Measurements from ENCODE around the gene PIEZO2.

PIEZO2 gene

GRCh38 chr18:11153097-11153496, 3.7 kb upstream of the PIEZO2 start:
- no peak overlapping the region for H3K4me3 ChIP-seq (ENCODE audit: low read depth, low read length)
- TF ChIP-seq CTCF (IDR thresholded peaks at IDR 0.05; ENCODE audit: low read depth, low read length, missing control alignments), result no peak
- in situ Hi-C loops (cut with HindIII; ENCODE audit: low sequenced_read_pairs), result loop anchor here (5.0 kb wide), 2 partner anchors 106 to 301 kb away; no protein-coding TSS in a partner anchor
- no peak for DNase-seq (ENCODE audit: low read depth)

GRCh38 chr18:11150271-11150615, 874 bp upstream of the PIEZO2 start:
- in situ Hi-C loops (cut with HindIII; ENCODE audit: low sequenced_read_pairs), result loop anchor here (5.0 kb wide), 2 partner anchors 103 to 298 kb away; no protein-coding TSS in a partner anchor

GRCh38 chr18:11148680-11149440, 509 bp downstream of the PIEZO2 start:
- peak overlapping the region; percentile 45 for H3K4me3 ChIP-seq (ENCODE audit: low read depth, low read length)
- in situ Hi-C loops (cut with HindIII; ENCODE audit: low sequenced_read_pairs), result no loop called here
- DNase-seq (ENCODE audit: low read depth), result no peak

More at GRCh38 chr18:11150271-11150615, 874 bp upstream of the PIEZO2 start:
- no peak overlapping the region for H3K4me3 ChIP-seq (ENCODE audit: low read depth, low read length)
- no peak for DNase-seq (ENCODE audit: low read depth)
- TF ChIP-seq CTCF (IDR thresholded peaks at IDR 0.05; ENCODE audit: low read depth, low read length, missing control alignments), result no peak

GRCh38 chr18:11147962-11148679, 1.2 kb downstream of the PIEZO2 start:
- in situ Hi-C loops (cut with HindIII; ENCODE audit: low sequenced_read_pairs), result no loop called here
- DNase-seq (ENCODE audit: low read depth), result no peak
- peak overlapping the region; percentile 45 for H3K4me3 ChIP-seq (ENCODE audit: low read depth, low read length)
- TF ChIP-seq CTCF (IDR thresholded peaks at IDR 0.05; ENCODE audit: low read depth, low read length, missing control alignments), result no peak

More at GRCh38 chr18:11148680-11149440, 509 bp downstream of the PIEZO2 start:
- TF ChIP-seq CTCF (IDR thresholded peaks at IDR 0.05; ENCODE audit: low read depth, low read length, missing control alignments), result no peak

GRCh38 chr18:11147371-11147951, 1.9 kb downstream of the PIEZO2 start:
- no peak for TF ChIP-seq CTCF (IDR thresholded peaks at IDR 0.05; ENCODE audit: low read depth, low read length, missing control alignments)
- in situ Hi-C loops (cut with HindIII; ENCODE audit: low sequenced_read_pairs), result no loop called here
- DNase-seq (ENCODE audit: low read depth), result no peak
- H3K4me3 ChIP-seq (ENCODE audit: low read depth, low read length), result peak overlapping the region; percentile 45

GRCh38 chr18:11146947-11147345, 2.4 kb downstream of the PIEZO2 start:
- TF ChIP-seq CTCF (IDR thresholded peaks at IDR 0.05; ENCODE audit: low read depth, low read length, missing control alignments), result no peak

More at GRCh38 chr18:11146947-11147345, 2.4 kb downstream of the PIEZO2 start:
- peak overlapping the region; percentile 45 for H3K4me3 ChIP-seq (ENCODE audit: low read depth, low read length)
- in situ Hi-C loops (cut with HindIII; ENCODE audit: low sequenced_read_pairs), result no loop called here
- no peak for DNase-seq (ENCODE audit: low read depth)

Measured in astrocyte of the cerebellum (primary cell).